CD4-positive, alpha-beta T cell treated with Interleukin-17A for 1 hour (primary cell): ENCODE measurements around the gene REV1.
"Not testable (repeated sequence)": the region's sequence is repeated elsewhere in the genome, so short reads cannot be mapped to it uniquely, and the experiment has no call there.

Experiments
- DNase-seq: peaks from one replicate; pipeline ENCODE4 v3.0.0-alpha.2; 2020

REV1 gene

DNA sequence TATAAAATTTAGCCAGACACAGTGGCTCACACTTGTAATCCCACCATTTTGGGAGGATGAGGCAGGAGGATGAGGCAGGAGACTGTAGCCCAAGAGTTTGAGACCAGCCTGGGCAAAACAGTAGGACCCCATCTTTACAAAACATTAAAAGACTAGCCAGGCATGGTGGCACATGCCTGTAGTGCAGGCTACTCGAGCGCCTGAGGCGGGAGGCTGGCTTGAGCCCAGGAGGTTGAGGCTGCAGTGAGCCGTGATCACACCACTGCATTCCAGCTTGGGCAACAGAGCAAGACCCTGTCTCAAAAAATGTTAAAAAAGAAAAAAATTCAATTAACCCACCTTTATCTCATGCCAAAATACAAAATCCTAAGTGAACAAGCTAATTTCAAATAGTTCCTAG, 4.0 kb downstream of the REV1 start:
- DNase-seq, result no peak

DNA sequence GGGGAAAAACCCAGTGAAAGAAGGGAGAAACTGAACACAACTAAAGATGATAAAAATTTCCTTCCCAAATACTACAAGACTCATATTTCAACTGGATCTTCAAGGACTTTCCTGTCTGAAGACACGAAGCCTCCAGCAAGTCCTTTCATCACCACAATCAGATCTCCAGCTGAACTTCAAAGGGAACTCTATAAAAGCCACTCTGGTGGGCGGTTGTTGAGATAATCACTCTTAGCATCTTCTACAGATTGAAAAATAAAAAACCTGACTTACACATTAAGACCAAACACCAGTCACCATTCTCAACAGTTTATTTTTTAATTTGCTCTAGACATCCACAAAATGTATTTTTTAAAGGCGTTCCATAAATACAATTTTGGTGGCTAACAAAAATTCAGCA, 4.4 kb downstream of the REV1 start:
- no peak for DNase-seq

DNA sequence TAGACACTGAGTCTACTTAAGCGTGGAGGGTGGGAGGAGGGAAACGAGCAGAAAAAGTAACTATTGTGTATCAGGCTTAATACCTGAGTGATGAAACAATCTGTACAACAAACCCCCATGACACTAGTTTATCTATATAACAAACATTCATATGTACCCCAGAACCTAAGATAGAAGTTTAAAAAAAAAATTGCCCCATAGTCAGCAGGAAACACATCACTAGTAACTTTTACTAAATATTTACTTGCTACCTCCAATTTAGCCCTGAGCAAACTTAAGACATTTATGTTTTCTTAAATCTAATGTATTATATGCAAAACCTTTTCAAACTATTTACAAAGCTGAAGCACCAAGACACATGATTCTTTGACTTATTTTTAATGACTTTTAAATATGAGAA, 5.6 kb downstream of the REV1 start:
- DNase-seq, result no peak

DNA sequence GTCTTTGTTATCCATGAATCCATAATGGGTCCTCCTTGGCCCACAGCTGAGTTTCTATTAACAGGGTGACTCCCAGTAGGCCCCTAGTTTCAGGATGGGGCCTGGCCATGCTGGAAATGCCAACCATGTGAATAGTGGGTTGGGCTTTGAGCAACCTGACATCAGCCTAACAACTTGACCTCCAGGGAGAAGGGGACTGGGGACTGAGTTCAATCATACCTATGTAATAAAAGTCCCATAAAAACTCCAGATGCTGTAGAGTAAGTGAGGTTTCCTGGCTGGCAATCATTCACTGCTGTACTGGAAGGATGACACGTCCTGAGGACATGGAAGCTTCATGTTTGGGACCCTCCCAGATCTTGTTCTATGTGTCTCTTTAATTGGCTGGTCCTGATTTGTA, 7.9 kb downstream of the REV1 start:
- DNase-seq, result no peak

DNA sequence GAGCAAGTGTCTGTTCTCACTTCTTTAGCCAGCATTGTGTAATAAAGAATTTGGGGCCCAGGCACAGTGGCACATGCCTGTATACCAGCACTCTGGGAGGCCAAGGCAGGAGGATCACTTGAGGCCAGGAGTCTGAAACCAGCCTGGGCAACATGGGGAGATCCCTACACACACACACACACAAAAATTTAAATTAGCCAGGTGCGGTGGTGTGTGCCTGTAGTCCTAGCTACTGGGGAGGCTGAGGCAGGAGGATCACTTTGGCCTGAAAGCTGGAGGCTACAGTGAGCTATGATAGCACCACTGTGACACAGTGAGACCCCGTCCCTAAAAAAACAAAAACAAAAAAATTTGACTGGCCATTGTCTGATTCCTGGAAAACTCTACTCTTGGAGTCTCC, 8.3 kb downstream of the REV1 start:
- DNase-seq, result no peak

DNA sequence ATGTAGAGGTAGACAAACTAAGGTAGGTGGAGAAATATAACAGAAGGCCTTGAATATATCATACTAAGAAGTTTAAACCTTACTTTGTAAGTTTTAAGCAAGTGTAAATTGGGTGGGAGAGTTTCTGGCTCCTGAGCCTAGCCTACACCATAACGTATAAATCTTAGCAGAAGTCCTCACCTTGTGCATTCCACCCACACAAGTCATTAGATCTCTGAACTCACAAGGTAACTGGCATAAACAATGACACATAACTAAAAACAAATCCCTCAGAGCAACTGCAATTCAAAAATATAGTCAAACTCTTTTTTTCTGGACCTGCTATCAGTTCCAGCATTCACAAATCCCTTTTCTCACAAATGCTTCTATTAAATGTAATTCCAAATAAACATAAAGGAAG, 9.4 kb downstream of the REV1 start:
- no peak for DNase-seq

DNA sequence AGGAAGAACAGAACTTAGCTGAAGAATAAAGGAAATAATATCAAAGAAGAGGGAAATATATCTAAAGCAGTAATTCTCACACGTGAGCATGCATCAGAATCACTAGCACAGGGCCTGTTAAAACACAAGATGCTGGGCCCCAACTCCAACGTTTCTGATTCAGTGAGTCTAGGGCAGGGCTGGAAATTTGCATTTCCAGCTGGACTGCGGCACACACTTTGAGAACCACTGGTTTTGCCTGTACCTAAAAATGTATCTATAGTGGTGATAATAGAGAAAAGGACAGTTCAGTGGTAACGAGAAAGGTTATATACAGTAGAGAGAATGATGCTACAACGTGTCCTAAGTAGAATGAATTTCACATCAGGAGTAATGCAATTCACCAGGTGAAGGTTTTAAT, 11.2 kb downstream of the REV1 start:
- DNase-seq, result no peak

DNA sequence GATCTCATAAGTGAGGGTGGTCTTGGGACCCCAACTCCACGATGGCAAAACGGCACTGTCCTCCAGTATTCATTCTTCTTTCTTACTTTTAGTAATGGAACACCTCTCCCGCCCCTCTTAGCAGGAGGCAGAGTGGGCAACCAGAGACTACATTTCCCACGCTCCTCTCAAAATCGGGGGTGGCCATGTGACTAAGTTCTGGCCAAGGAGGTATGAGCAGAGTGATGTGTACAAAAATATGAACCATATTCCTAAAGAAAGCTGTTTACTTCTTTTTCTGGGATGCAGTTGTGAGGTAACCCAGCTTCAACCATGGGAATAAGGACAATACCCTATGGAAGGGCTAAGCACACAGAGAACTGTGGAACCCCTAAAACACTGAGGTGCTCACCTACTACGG, 12.8 kb downstream of the REV1 start:
- DNase-seq, result no peak

DNA sequence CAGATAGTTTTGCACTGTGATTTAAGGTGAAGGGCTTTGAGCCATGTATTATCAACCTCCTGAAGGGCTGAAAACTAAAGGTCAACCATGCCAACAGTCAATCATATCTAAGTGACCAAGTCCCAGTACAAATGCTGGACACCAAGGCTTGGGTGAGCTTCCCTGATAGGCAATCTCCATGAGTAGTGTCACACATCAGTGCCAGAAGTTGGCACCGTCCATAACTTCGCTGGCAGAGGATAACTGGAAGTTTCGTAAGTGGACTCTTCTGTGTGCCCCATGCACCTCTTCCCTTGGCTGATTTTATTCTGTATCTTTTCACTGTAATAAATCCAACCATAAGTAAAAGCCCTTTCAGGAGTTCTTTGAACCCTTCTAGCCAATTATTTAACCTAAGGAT, 13.2 kb downstream of the REV1 start:
- DNase-seq, result no peak

DNA sequence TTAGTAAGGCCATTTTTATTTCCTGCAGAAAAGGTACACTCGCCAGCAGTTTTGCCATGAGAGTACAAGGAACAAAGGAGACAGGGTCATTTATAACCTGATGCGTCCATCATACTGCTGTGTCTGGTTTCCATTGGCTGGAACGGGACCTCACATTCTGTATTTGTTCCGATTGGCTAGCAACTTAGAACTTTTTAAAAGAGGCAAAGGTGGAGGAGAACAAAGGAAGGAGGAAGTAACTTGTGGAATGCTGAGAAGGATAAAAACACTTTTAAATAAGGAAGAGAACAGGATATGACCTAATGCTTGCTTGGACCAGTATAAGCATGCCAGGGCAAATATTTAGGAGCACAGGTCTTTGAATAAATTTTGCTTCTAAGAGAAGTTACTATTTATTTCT, 14.7 kb downstream of the REV1 start:
- DNase-seq, result not testable (repeated sequence)

DNA sequence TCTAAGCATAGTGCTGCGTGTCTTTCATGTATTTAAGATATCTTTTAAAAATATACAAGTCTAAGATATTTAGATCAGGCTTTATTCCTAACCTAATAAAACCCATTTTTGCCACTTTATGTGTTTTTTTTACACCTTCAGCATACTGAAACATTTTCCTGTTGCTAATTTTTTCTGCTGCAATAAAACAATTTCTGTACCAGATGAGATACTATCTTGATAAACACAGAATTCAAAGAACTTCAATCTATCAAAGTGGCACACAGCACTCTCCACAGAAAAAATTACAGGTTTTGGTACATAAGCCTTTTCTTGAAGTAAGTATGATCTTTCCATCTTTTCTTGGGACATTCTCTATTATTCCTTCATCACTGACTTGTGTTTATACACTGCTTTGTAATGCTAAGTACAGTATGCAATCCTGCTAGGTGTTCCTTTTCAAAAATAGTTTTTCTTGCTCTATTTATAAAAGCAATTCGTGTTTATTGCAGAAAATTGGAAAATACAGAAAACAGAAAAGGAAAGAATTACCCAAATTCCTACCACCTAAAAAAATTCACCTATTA, 16.2 kb downstream of the REV1 start:
- no peak for DNase-seq

DNA sequence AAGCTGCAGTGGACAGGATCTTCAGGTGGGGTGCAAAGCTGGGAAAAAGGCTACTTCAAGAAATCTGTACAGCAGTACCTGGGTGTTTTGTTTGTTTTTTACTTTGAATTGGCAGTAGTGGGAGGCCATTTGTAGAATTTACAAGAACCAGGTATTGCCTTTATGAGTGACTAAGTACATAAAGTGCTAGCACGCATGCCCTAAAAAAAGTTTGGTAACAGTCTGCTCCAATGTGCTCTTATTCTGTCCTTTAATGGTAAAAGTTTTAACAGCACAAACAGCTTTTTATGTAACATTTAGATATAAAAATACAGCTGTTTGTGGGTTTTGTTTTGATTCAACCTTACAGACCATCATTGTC, 17.2 kb downstream of the REV1 start:
- DNase-seq, result no peak

DNA sequence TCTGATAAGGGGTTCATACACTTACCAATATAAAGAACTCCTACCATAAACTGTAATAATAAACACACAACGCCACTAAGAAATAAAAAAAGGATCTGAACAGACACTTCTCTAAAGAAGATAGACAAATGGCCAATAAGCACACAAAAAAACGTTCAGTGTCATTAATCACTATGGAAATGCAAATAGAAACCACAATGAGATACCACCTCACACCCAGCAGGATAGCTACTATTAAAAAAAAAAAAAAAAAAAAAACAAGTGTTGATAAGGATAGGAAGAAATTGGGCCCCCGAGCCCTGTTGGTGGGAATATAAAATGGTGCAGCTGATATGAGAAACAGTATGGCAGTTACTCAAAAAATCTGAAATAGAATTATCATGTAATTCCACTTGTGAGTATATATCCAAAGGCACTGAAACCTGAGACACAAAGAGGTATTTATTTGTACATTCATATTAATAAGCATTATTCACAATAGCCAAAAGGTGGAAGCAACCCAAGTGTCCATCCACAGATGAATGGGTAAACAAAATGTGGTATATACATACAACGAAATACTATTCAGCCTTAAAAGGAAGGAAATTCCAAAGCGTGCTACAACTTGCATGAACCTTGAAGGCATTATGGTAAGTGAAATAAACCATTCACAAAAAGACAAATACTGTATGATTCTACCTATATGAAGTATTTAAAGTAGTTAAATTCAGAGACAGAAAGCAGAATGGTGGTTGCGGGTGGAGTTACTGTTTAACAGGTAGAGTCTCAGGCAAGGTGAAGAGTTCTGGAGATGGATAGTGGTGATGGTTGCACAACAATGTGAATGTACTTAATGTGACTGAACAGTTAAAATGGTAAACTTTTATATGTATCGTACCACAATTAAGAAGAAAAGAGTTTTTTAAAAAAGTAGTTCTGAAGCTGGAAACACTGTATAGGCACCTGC, 17.9 kb downstream of the REV1 start:
- DNase-seq, result no peak

DNA sequence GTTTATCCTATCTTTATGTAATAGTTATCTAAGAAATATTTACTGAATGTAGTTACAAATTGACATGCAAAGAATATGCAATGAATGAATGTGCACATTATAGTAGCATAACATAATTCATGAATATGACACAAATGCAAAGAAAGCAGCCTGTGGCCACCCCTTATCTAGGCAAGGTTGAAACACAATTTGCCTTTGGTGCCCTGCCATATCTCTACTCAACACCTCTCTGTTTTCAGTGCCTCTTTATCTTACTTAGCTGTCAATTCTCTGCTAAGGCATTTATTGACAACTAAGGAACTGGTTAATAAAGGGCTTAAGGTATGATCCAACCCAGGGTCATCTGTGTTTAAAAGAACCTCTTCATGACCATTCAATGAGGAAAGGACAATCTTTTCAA, 18.9 kb downstream of the REV1 start:
- no peak for DNase-seq

DNA sequence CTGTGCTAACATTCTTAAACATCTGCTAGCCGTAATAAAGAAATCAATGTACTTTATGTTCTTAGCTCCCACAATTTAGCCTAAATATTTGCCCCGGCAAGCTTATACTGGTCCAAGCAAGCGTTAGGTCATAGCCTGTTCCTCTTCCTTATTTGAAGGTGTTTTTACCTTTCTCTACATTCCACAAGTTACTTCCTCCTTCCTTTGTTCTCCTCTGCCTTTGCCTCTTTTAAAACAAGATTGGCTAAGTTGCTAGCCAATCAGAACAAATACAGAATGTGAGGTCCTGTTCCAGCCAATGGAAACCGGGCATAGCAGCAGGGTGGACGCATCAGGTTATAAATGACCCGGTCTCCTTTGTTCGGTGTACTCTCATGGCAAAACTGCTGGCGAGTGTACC, 19.4 kb downstream of the REV1 start:
- DNase-seq, result not testable (repeated sequence)

DNA sequence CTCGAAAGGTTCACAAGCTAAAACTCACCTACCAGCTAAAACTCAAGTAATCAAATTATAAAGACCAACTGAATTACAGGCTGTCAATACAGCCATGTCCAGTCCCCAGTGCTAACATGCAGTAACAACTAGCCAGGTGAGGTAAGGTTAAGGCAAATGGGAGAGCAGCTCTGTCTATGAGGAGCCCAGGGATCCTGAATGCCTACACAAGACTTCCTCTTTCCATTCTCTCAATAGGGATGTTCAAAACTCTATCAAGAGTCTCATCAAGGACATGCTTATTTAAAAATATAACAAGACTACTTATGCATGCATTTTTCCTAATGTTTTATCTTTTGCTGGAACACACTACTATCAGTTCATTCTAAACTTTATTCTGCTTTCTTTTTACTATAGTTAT, 20.4 kb downstream of the REV1 start:
- DNase-seq, result no peak

DNA sequence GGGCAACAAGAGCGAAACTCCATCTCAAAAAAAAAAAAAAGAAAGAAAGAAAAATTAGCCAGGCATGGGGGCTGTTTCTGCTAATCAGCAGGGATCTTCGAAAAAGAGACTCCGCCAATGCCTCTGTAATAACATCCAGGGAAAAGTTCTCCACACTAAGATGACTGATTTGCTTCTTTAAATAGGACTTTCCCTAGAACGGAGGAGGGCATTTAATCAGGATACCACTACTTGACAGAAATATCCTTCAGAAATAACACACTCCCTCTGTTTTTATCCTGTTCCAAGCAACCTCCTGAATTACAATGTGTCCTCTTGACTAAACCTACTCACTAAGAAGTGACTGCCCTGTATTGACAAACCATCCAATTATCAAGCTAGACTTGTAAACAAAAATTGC, 21.7 kb downstream of the REV1 start:
- DNase-seq, result no peak

DNA sequence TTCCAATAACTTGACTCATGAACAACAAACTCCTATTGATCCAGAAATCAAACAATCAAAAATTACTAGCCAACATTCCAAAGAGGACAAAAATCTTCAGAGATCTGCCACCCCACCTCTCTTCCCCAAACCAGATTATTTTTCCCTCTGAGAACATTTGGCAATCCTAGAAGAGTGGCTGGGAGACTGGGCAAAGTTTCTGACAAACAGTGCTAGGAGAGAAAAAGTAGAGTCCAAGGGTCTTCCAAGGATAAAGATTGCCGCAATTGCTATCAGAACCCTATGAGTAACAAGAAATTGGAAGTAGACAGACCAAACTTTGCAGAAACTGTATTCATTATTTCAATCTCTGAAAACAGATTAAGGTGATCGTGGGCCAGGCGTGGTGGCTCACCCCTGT, 22.4 kb downstream of the REV1 start:
- no peak for DNase-seq

DNA sequence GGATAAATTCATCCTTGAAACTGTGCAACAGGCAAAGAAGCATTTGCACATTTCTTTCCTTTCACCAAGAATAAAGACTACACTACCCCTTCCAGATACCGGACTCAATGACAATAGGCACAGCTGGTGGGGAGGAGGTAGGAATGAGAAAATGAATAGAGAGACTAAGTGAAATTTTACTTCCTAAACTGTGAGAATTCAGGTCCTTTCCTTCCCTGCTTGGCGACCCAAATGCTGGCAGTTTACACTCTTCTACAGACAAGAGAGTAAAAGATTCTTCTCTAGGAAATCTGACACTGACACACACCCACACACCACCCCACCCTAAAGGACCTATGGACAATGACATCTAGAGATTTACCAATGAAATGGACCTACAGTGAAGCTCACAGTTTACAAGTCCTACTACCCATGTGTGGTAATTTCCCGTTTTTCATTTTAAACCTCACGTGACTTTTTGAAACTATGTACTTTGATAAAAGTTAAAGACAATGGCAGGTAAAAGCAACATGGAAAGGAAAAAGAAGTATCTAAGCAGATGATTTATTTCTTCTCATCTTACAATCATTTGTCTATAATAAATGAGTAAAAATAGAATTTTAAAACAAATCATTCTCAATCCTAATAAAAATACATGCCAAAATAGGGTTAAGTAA, 27.9 kb downstream of the REV1 start:
- no peak for DNase-seq

DNA sequence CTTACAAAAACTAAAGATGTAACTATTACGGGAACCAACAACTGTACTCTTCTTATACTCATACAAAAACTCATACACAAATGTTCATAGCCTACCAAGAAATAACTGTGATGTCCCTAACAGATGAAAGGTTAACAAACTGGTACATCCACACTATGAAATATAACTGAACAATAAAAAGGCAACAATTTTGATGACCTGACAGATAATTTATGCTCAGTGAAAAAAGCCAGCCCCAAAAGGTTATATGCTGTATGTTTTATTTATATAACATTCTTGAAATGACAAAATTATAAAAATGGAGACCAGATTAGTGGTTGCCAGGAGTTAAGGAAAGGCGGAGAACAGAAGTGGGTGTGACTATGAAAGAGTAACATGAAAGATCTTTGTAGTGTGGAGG, 31.3 kb downstream of the REV1 start:
- DNase-seq, result no peak

DNA sequence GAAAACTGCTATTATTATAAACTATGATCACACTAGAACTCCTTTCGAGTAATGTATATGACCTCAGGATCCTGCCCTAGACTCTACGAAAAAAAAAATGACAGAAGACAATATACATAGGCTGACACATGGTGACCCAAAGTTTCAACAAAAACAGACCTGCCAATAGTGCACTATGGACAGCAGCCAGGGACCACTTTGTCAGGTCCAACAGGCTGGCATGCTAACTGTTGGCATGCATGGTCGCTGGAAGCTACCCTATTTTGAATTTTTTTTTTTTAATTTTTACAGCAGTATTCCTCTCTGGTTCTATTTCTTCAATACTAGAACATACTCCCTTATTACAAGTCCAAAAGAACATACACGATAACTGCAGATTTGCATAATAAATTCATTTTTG, 38.1 kb downstream of the REV1 start:
- DNase-seq, result no peak

DNA sequence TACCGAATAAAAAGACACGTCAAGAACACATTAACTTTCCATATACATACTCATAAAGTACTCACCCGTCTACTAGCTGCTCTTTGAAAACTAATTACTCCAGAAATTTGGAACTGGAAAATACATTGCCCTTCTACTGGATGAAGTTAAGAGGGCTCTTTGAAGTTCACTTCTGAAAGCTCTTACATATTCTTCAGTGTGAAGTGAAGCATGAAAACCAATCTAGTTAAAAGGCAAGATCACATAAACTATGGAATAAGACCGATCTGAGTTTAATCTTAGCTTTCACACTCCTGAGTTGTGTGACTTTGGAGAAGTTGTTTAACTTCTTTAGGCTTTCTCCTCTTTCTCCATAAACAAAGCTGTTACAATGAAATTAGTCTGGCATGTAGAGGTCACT, 38.5 kb downstream of the REV1 start:
- no peak for DNase-seq

DNA sequence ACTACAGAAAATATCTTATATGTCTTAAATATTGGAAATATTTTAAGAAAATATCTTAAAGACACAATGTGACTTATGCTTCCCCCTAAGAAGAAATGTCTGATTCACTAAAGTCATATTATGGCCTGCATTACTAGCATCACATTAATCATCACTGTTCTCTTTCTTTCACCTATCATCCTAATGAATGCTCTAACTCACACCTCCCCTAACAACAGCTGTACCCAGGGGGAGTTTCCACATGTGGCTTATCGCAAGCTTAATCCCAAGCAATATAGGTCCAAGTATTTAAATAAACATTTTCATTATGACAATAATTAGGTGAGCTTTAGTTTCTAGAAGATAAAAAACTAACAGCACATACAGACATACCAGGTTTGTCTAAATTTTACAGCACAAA, 39.6 kb downstream of the REV1 start:
- no peak for DNase-seq

DNA sequence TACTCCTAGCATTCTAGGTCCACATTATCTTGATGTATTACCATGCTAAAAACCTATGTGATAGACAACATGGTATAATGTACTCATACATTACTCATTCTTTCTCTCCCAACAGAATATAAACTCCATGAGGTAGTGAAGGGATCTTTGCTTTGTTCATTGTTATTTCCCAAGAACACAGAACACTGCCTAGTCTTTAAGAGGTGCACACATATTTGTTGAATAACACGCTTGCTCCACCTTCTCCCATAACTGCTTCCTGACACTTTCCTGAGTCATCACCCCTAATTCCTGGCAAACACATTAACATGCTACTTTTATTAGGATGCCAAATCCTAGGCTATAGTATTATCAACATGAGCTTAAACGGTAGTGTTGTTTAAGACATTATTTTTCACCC, 41.3 kb downstream of the REV1 start:
- no peak for DNase-seq
